ENCODE data around the gene GLRX2. TPM values are rescaled to one million over a fixed set of nuclear protein-coding genes. Genes with fewer than 3 reads are reported as not detected.

The GLRX2 gene
- total RNA-seq, 1 donor from 2014 or later = 11.0 TPM

DNA sequence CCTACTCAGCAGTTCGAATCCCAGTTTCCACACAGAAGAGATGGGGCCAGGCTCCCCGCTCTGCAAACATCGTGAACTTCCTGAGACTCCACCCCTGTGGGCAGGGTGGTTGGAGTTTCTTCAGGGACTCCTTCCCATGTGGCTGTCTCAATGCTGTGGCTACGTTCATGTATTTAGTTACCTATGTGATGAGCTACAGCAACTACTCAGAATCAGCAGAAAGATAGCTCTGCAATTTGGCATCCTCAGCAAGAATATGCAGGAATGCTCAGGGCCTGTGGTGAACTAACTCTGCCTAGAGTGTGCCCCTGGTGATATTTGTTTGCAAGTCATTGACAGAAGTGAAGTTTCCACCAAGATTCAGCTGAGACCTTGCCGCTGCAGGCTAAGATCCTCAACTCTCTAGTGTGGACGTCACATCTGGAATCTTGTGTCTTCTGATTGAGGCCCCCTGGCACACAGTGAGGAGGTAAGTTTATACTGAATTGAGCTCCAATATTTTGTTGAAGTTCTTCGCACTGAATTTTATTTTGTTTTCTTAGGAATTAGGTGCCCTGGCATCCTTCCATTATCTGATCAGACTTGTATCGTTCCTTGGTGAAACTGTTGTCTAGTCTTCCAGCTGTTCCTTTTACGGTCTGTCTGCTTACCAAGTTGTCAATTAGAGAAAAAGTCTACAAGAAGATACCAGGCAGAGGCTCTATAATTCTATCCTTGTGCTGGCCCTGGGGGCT lies 8.2 kb upstream of the GLRX2 start:
- Mint-ChIP-seq H3K9me3 (ENCODE audit: unreplicated experiment) (no peaks in the 10 kb centered on the region), H3K4me1 (ENCODE audit: unreplicated experiment) (no peaks in the 10 kb centered on the region), H3K27me3 (ENCODE audit: unreplicated experiment) (peaks cover 4% of the 10 kb centered on the region), H3K27ac (ENCODE audit: unreplicated experiment) (no peak overlapping the region), H3K36me3 (ENCODE audit: low read depth, unreplicated experiment) (no peaks in the 10 kb centered on the region), H3K4me3 (ENCODE audit: unreplicated experiment) (no peak overlapping the region)
- TF ChIP-seq, protein P1, sequence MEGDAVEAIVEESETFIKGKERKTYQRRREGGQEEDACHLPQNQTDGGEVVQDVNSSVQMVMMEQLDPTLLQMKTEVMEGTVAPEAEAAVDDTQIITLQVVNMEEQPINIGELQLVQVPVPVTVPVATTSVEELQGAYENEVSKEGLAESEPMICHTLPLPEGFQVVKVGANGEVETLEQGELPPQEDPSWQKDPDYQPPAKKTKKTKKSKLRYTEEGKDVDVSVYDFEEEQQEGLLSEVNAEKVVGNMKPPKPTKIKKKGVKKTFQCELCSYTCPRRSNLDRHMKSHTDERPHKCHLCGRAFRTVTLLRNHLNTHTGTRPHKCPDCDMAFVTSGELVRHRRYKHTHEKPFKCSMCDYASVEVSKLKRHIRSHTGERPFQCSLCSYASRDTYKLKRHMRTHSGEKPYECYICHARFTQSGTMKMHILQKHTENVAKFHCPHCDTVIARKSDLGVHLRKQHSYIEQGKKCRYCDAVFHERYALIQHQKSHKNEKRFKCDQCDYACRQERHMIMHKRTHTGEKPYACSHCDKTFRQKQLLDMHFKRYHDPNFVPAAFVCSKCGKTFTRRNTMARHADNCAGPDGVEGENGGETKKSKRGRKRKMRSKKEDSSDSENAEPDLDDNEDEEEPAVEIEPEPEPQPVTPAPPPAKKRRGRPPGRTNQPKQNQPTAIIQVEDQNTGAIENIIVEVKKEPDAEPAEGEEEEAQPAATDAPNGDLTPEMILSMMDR (IDR thresholded peaks at IDR 0.05; ENCODE audit: unreplicated experiment) = no peak
- DNase-seq (ENCODE audit: low spot score) = no peak

DNA sequence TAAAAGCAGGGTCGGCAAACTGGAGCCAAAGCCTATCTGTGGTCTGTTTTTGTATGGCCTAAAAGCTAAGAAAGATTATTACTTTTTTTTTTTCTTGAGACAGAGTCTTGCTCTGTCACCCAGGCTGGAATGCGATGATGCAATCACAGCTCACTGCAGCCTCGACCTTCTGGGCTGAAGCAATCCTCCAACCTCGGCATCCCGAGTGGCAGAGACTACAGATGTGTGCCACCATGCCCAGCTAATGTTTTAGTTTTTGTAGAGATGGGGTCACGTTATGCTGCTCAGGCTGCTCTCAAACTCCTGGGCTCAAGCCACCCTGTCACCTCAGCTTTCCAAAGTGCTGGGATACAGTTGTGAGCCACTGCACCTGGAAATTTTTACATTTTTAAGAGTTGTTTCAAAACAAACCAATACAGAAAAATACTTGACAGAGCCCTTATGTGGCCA lies 6.5 kb upstream of the GLRX2 start:
- Mint-ChIP-seq H3K27me3 (ENCODE audit: unreplicated experiment) (peaks cover 2% of the 10 kb centered on the region), H3K27ac (ENCODE audit: unreplicated experiment) (no peak overlapping the region), H3K9me3 (ENCODE audit: unreplicated experiment) (no peaks in the 10 kb centered on the region), H3K4me1 (ENCODE audit: unreplicated experiment) (no peaks in the 10 kb centered on the region), H3K36me3 (ENCODE audit: low read depth, unreplicated experiment) (no peaks in the 10 kb centered on the region), H3K4me3 (ENCODE audit: unreplicated experiment) (no peak overlapping the region)
- no peak for DNase-seq (ENCODE audit: low spot score)
- TF ChIP-seq, protein P1 (IDR thresholded peaks at IDR 0.05; ENCODE audit: unreplicated experiment) = no peak

GRCh38 chr1:193110864-193111263 lies 5.7 kb upstream of the GLRX2 start:
- DNase-seq (ENCODE audit: low spot score) = no peak
- TF ChIP-seq, protein P1 (IDR thresholded peaks at IDR 0.05; ENCODE audit: unreplicated experiment) = no peak
- no peak overlapping the region for H3K27ac Mint-ChIP-seq (ENCODE audit: unreplicated experiment)
- H3K36me3 Mint-ChIP-seq (ENCODE audit: low read depth, unreplicated experiment) = no peaks in the 10 kb centered on the region
- no peaks in the 10 kb centered on the region for H3K4me1 Mint-ChIP-seq (ENCODE audit: unreplicated experiment)
- no peaks in the 10 kb centered on the region for H3K9me3 Mint-ChIP-seq (ENCODE audit: unreplicated experiment)
- H3K27me3 Mint-ChIP-seq (ENCODE audit: unreplicated experiment) = peaks cover 3% of the 10 kb centered on the region
- no peak overlapping the region for H3K4me3 Mint-ChIP-seq (ENCODE audit: unreplicated experiment)

DNA sequence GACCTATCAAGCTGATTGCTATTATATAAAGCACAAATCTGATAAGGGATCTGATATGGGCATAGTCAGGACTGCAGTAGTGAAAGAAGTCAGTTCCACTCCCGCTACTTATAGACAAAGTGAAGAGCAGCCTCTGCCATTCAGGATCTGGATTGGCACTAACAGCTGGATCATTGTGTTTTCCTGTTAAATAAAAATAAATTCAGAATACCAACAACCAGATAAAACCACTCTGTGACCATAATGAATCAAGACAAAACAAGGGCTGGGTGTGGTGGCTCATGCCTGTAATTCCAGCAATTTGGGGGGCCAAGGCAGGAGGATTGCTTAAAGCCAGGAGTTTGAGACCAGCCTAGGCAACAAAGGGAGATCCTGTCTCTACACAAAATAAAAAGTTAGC lies 5.0 kb upstream of the GLRX2 start:
- Mint-ChIP-seq H3K4me1 (ENCODE audit: unreplicated experiment) (no peaks in the 10 kb centered on the region), H3K36me3 (ENCODE audit: low read depth, unreplicated experiment) (no peaks in the 10 kb centered on the region), H3K9me3 (ENCODE audit: unreplicated experiment) (no peaks in the 10 kb centered on the region), H3K27me3 (ENCODE audit: unreplicated experiment) (peaks cover 4% of the 10 kb centered on the region), H3K4me3 (ENCODE audit: unreplicated experiment) (no peak overlapping the region), H3K27ac (ENCODE audit: unreplicated experiment) (no peak overlapping the region)
- TF ChIP-seq, protein P1 (IDR thresholded peaks at IDR 0.05; ENCODE audit: unreplicated experiment) = no peak
- DNase-seq (ENCODE audit: low spot score) = no peak

GRCh38 chr1:193109619-193110018 lies 4.4 kb upstream of the GLRX2 start:
- no peak for DNase-seq (ENCODE audit: low spot score)
- Mint-ChIP-seq H3K4me1 (ENCODE audit: unreplicated experiment) (no peaks in the 10 kb centered on the region), H3K27me3 (ENCODE audit: unreplicated experiment) (peaks cover 4% of the 10 kb centered on the region), H3K9me3 (ENCODE audit: unreplicated experiment) (no peaks in the 10 kb centered on the region), H3K4me3 (ENCODE audit: unreplicated experiment) (no peak overlapping the region), H3K36me3 (ENCODE audit: low read depth, unreplicated experiment) (no peaks in the 10 kb centered on the region), H3K27ac (ENCODE audit: unreplicated experiment) (no peak overlapping the region)
- TF ChIP-seq, protein P1 (IDR thresholded peaks at IDR 0.05; ENCODE audit: unreplicated experiment) = no peak

Measured in endothelial cell (in vitro differentiated cells).